ENCODE results near the gene WFS1. TPM values are rescaled to one million over a fixed set of nuclear protein-coding genes. Genes with fewer than 3 reads are reported as not detected.

The WFS1 gene
- total RNA-seq, 1 experiment from 2014 or later: 57.1 TPM

DNA sequence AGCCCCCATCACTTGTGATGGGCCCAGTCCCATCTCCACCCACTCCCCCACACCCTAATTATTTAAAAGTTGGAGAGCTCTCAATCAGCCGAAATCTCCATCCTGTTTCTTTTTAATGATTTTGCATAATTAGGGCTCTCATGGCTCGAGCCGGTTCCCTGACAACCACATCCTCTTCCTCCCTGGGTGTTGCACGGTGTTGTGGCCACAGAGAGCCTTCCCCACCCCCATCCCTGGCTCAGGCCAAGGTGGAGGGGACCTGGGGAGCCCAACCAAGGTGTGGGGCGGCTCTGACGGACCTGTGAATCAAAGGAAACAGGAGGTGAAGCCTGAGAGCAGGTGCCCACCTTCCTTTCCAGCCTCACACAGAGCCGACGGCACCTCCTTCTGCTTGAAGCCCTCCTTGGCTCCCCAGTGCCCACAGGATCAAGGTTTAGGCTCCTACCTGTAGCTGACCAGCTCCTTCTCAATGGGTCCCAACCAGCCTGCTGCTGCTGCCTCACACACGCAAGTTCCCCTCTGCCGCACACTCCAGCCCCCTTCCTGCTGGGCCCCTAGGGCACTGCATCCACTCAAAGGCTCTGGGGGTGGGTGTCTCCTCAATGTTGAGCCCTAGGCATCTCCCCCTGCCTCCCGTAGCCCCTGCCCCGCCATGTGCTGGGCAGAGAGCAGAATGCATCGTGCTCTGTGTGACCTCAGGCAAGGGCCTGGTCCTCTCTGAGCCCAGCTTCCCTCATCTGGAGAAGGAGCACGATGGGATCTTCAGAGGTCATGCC is 68.7 kb downstream of the WFS1 start:
- BruUV-seq (replicated peaks): no TSS peak
- Histone ChIP-seq H3K79me2 (ENCODE audit: low read depth) (no peaks in the 10 kb centered on the region), H3K4me1 (replicated peaks; ENCODE audit: insufficient read depth) (peaks cover 2% of the 10 kb centered on the region), H3K27ac (no peak overlapping the region), H3F3A (ENCODE audit: insufficient read depth, low read depth) (peaks cover 1% of the 10 kb centered on the region), H4K20me1 (ENCODE audit: insufficient read depth) (no peaks in the 10 kb centered on the region), H3K9me2 (ENCODE audit: insufficient read depth) (no peaks in the 10 kb centered on the region), H2AFZ (no peak overlapping the region), H3K27me3 (ENCODE audit: insufficient read depth, low read depth) (no peaks in the 10 kb centered on the region), H3K9me3 (ENCODE audit: insufficient read depth, low read depth) (no peaks in the 10 kb centered on the region), H3K36me3 (ENCODE audit: low read depth) (no peaks in the 10 kb centered on the region), H3K4me2 (no peak overlapping the region), H3K4me3 (no peak overlapping the region)
- ChIA-PET CTCF (no interaction called here), POLR2A (ENCODE audit: unreplicated experiment) (no interaction called here)
- intact Hi-C loops (cut with micrococcal nuclease; ENCODE audit: unreplicated experiment): no loop called here
- no peak for TF ChIP-seq EZH2 (IDR thresholded peaks at IDR 0.05; ENCODE audit: low read depth)
- TF ChIP-seq, protein P1, sequence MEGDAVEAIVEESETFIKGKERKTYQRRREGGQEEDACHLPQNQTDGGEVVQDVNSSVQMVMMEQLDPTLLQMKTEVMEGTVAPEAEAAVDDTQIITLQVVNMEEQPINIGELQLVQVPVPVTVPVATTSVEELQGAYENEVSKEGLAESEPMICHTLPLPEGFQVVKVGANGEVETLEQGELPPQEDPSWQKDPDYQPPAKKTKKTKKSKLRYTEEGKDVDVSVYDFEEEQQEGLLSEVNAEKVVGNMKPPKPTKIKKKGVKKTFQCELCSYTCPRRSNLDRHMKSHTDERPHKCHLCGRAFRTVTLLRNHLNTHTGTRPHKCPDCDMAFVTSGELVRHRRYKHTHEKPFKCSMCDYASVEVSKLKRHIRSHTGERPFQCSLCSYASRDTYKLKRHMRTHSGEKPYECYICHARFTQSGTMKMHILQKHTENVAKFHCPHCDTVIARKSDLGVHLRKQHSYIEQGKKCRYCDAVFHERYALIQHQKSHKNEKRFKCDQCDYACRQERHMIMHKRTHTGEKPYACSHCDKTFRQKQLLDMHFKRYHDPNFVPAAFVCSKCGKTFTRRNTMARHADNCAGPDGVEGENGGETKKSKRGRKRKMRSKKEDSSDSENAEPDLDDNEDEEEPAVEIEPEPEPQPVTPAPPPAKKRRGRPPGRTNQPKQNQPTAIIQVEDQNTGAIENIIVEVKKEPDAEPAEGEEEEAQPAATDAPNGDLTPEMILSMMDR (conservative IDR thresholded peaks at IDR 0.05): no peak
- DNase-seq: no peak

DNA sequence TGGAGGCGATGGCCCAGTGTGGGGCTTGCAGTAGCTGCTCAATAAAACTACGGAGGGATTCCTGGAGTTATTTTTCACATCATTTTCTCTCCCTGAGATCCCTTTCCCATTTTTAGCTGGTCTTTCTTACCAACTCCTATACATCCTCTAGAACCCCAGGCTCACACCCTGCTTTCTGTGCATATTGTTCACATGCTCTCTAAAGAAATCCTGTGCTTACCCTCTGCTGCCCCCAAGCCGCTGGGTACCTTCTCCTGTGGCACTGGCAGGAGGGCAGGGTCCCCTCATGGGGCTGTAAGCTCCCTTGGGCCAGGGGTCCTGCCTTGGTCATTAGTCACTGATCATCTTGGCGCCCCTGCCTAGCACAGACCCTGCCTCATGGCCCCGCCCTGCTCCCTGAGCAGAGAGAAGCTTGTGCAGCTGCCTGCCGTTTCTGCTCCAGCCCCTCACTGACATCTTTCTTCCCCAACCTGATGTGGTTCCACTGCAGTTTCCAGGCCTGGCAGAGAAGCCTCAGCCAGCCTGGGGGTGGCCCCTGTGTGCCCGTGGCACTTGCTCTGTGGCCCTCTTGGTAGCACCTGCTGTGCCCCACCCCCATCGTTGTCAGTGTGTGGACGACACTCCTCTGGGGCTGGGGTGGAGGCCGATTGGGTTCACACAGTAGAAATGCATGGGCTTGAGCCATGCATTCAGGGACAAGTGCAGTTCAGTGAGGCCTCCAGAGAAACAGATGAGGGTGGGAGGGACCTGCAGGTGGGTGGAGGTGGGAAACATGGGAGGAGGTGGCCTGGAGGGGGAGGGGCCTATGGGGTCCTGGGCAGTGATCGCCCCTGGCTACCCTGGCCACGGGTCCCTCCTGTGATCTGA is 69.5 kb downstream of the WFS1 start:
- Histone ChIP-seq H3K27ac (no peak overlapping the region), H2AFZ (no peak overlapping the region), H3K79me2 (ENCODE audit: low read depth) (no peaks in the 10 kb centered on the region), H3K4me1 (replicated peaks; ENCODE audit: insufficient read depth) (peaks cover 8% of the 10 kb centered on the region), H3K36me3 (ENCODE audit: low read depth) (no peaks in the 10 kb centered on the region), H3K27me3 (ENCODE audit: insufficient read depth, low read depth) (no peaks in the 10 kb centered on the region), H3K9me2 (ENCODE audit: insufficient read depth) (no peaks in the 10 kb centered on the region), H3F3A (ENCODE audit: insufficient read depth, low read depth) (peaks cover 8% of the 10 kb centered on the region), H3K4me2 (no peak overlapping the region), H3K4me3 (no peak overlapping the region), H4K20me1 (ENCODE audit: insufficient read depth) (no peaks in the 10 kb centered on the region), H3K9me3 (ENCODE audit: insufficient read depth, low read depth) (no peaks in the 10 kb centered on the region)
- intact Hi-C loops (cut with micrococcal nuclease; ENCODE audit: unreplicated experiment): no loop called here
- ChIA-PET CTCF (no interaction called here), POLR2A (ENCODE audit: unreplicated experiment) (no interaction called here)
- DNase-seq: no peak
- TF ChIP-seq, protein P1 (conservative IDR thresholded peaks at IDR 0.05): no peak
- TF ChIP-seq EZH2 (IDR thresholded peaks at IDR 0.05; ENCODE audit: low read depth): no peak
- no TSS peak for BruUV-seq (replicated peaks)

DNA sequence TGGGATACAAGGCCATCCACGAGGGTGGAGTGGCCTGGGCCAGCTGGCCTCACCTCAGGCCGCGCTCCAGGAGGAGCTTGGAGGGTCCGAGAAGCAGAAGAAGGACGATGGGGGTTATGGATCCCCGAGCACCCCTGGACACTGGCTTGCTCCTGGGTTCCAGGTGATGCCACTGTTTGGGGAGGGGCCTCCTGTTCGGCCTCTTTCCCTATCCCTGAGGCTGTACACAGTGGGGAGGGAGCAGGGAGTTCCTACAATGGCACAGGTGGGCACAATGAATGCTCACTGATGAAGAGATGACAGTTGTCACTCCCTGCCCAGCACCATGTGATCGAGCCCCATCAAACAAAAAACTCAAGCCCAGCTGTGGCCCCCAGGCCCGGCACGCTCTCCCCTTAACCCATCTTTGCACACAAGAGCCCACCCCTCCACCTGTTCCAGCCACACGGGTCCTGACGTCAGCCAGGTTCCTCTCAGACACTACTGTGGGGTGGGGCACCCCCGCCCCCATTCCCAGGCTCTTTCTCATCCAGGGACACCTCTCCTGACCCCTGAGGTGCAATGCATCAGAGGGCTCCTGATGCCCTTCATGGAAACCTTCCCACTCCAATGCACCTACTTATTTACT is 70.3 kb downstream of the WFS1 start:
- intact Hi-C loops (cut with micrococcal nuclease; ENCODE audit: unreplicated experiment): loop anchor here (5.0 kb wide), 2 partner anchors 132 to 742 kb away; partner anchors contain the start of gene PPP2R2C
- Histone ChIP-seq H3K27ac (no peak overlapping the region), H3K36me3 (ENCODE audit: low read depth) (no peaks in the 10 kb centered on the region), H2AFZ (no peak overlapping the region), H3K27me3 (ENCODE audit: insufficient read depth, low read depth) (no peaks in the 10 kb centered on the region), H3K9me3 (ENCODE audit: insufficient read depth, low read depth) (no peaks in the 10 kb centered on the region), H3K79me2 (ENCODE audit: low read depth) (no peaks in the 10 kb centered on the region), H4K20me1 (ENCODE audit: insufficient read depth) (no peaks in the 10 kb centered on the region), H3K4me2 (no peak overlapping the region), H3K9me2 (ENCODE audit: insufficient read depth) (no peaks in the 10 kb centered on the region), H3K4me3 (no peak overlapping the region), H3K4me1 (replicated peaks; ENCODE audit: insufficient read depth) (peaks cover 15% of the 10 kb centered on the region), H3F3A (ENCODE audit: insufficient read depth, low read depth) (peaks cover 15% of the 10 kb centered on the region)
- POLR2A ChIA-PET (ENCODE audit: unreplicated experiment): no interaction called here
- BruUV-seq (replicated peaks): no TSS peak
- CTCF ChIA-PET: no interaction called here
- no peak for TF ChIP-seq EZH2 (IDR thresholded peaks at IDR 0.05; ENCODE audit: low read depth)
- TF ChIP-seq, protein P1 (conservative IDR thresholded peaks at IDR 0.05): no peak
- DNase-seq: no peak
